ENCODE measurements around the gene MYL11.

Gene MYL11

DNA sequence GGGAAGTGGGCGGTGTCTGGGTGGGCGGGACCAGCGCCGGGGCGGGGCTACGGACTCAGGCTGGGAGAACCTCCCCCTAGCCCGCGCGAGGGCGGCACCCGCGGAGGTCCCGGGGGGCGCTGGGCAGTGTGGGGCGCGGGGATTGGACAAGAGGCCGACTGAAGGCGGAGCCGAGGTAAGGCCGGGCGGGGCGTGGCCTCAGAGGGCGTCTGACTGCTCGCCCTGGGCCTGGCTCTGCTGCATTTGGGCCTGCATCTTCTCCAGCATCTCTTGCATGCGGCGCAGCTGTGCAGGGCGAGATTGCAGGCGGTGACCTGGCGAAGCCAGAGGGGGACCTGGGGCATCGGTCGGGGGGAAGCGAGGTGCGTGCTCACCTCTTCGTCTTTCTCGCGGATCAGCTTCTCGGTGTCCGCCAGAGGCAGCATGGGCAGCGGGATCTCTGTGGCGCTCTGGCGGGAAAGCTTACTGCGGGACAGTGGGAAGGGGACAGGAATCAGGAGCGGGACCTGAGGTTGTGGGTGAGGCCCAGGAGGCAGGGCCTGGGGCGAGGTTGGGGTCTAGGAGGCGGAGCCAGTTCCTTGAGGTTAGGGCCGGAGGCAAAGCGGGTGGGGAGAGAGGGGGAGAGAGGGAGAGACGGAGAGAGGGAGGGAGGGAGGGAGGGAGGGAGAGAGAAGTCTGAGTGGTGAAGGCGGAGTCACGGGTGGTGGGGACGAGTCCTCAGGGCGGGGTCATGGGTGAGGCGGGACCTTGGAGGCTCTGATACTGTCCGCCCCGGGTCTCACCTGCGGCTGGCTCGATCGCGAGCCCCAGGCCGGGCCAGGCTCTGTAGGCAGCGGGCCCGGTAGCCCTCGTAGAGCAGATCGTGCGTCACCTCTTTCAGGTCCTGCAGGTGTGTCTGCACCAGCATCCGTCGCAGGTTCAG, 3.9 kb downstream of the MYL11 start:
- TF ChIP-seq TAF1 (IDR thresholded peaks at IDR 0.05; ENCODE audit: borderline replicate concordance, insufficient read depth, low read length): peak; percentile 91
- TF ChIP-seq POLR2AphosphoS5 (IDR thresholded peaks at IDR 0.05; ENCODE audit: low read depth, low read length): peak; percentile 84
- TF ChIP-seq FOXP2 (optimal IDR thresholded peaks at IDR 0.05; ENCODE audit: borderline replicate concordance, extremely low read depth, extremely low read length, insufficient read depth): peak; percentile 68
- no peak; the same call in 1 of the 2 replicates for TF ChIP-seq SIN3A (IDR thresholded peaks at IDR 0.05; ENCODE audit: borderline replicate concordance, insufficient read depth, low read length)
- TF ChIP-seq, protein P1, sequence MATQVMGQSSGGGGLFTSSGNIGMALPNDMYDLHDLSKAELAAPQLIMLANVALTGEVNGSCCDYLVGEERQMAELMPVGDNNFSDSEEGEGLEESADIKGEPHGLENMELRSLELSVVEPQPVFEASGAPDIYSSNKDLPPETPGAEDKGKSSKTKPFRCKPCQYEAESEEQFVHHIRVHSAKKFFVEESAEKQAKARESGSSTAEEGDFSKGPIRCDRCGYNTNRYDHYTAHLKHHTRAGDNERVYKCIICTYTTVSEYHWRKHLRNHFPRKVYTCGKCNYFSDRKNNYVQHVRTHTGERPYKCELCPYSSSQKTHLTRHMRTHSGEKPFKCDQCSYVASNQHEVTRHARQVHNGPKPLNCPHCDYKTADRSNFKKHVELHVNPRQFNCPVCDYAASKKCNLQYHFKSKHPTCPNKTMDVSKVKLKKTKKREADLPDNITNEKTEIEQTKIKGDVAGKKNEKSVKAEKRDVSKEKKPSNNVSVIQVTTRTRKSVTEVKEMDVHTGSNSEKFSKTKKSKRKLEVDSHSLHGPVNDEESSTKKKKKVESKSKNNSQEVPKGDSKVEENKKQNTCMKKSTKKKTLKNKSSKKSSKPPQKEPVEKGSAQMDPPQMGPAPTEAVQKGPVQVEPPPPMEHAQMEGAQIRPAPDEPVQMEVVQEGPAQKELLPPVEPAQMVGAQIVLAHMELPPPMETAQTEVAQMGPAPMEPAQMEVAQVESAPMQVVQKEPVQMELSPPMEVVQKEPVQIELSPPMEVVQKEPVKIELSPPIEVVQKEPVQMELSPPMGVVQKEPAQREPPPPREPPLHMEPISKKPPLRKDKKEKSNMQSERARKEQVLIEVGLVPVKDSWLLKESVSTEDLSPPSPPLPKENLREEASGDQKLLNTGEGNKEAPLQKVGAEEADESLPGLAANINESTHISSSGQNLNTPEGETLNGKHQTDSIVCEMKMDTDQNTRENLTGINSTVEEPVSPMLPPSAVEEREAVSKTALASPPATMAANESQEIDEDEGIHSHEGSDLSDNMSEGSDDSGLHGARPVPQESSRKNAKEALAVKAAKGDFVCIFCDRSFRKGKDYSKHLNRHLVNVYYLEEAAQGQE (IDR thresholded peaks at IDR 0.05; ENCODE audit: insufficient read depth in 1 of 2, low read depth in 2 of 2, low read length in 2 of 2): no peak

DNA sequence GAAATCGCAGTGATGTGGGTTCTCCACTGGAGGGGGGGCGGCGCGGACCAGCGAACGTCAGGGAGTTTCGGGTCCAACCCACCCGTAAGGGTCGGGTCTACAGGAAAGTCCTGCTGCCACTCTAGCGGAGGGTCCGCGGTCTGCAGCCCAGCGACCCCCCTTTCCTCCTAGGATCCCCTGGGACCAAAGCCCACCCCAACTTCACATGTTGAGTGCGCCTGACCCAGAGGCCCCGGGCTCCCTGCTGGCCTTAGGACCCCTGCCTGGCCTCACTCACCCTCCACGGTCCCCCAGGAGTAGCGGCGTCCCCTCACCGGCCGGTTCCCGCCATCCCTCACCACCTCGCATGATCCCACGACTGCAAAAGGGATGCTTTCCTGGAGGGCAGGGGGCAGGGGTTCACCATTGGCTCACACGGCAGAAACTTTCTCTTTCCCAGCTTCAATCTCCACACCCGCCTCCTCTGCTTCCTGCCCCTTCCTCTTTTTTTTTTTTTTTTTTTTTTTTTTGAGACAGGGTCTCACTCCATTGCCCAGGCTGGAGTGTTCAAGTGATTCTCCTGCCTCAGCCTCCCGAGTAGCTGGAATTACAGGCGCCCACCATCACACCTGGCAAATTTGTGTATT, 4.7 kb downstream of the MYL11 start:
- no peak for TF ChIP-seq SIN3A (IDR thresholded peaks at IDR 0.05; ENCODE audit: borderline replicate concordance, insufficient read depth, low read length)
- TF ChIP-seq POLR2AphosphoS5 (IDR thresholded peaks at IDR 0.05; ENCODE audit: low read depth, low read length): no peak
- TF ChIP-seq FOXP2 (optimal IDR thresholded peaks at IDR 0.05; ENCODE audit: borderline replicate concordance, extremely low read depth, extremely low read length, insufficient read depth): no peak
- TF ChIP-seq, protein P1 (IDR thresholded peaks at IDR 0.05; ENCODE audit: insufficient read depth in 1 of 2, low read depth in 2 of 2, low read length in 2 of 2): no peak
- TF ChIP-seq TAF1 (IDR thresholded peaks at IDR 0.05; ENCODE audit: borderline replicate concordance, insufficient read depth, low read length): no peak

DNA sequence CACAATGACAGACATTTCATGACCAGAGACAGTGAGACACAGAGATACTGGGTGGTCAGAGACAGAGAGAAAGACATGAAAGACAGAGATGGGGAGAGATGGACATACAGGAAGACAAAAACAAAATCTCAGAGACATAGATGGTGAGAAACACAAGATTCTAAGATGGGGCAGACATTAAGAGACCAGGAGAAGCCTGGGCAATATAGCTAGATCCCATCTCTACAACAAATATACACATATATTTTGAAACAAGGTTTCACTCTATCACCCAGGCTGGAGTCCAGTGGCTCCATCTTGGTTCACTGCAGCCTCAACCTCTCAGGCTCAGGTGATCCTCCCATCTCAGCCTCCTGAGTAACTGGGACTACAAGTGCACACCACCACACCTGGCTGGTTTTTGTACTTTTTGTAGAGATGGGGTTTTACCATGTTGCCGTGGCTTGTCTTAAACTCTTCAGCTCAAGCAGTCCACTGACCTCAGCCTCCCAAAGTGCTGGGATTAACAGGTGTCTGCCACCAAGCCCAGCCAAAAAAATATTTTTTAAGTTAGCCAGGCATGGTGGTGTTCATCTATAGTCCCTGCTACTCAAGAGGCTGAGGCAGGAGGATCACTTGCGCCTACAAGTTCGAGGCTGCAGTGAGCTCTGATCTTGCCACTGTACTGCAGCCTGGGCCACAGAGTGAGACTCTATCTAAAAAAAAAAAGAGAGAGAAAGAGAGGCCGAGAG, 5.6 kb downstream of the MYL11 start:
- no peak for TF ChIP-seq FOXP2 (optimal IDR thresholded peaks at IDR 0.05; ENCODE audit: borderline replicate concordance, extremely low read depth, extremely low read length, insufficient read depth)
- no peak for TF ChIP-seq TAF1 (IDR thresholded peaks at IDR 0.05; ENCODE audit: borderline replicate concordance, insufficient read depth, low read length)
- TF ChIP-seq SIN3A (IDR thresholded peaks at IDR 0.05; ENCODE audit: borderline replicate concordance, insufficient read depth, low read length): no peak
- TF ChIP-seq POLR2AphosphoS5 (IDR thresholded peaks at IDR 0.05; ENCODE audit: low read depth, low read length): no peak
- TF ChIP-seq, protein P1 (IDR thresholded peaks at IDR 0.05; ENCODE audit: insufficient read depth in 1 of 2, low read depth in 2 of 2, low read length in 2 of 2): no peak

DNA sequence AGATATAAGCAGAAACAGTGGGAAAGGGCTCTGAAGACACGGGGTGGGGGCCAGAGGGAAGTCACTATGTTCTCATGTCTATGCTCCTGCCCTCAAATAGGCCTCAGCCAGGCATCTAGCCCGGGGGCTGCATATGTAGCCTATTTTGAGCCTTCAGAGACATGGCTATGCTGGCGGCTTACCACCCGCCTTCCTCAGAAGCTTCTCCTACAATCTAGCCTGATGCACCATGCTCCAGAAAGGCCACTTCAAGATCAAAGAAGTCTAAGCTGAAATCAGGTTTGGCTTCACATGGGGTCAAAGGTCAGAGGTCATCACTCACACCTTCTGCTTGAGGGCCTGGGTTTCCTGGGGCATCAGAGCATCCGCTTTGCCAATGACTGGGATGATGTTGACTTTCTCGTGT, 6.2 kb downstream of the MYL11 start:
- TF ChIP-seq, protein P1 (IDR thresholded peaks at IDR 0.05; ENCODE audit: insufficient read depth in 1 of 2, low read depth in 2 of 2, low read length in 2 of 2): no peak
- TF ChIP-seq SIN3A (IDR thresholded peaks at IDR 0.05; ENCODE audit: borderline replicate concordance, insufficient read depth, low read length): no peak
- no peak for TF ChIP-seq TAF1 (IDR thresholded peaks at IDR 0.05; ENCODE audit: borderline replicate concordance, insufficient read depth, low read length)
- no peak for TF ChIP-seq FOXP2 (optimal IDR thresholded peaks at IDR 0.05; ENCODE audit: borderline replicate concordance, extremely low read depth, extremely low read length, insufficient read depth)
- TF ChIP-seq POLR2AphosphoS5 (IDR thresholded peaks at IDR 0.05; ENCODE audit: low read depth, low read length): no peak

Measured in PFSK-1 (cell line).